GM13976 (cell line): ENCODE results near the gene DUS2.
"Not testable (repeated sequence)": the region's sequence is repeated elsewhere in the genome, so short reads cannot be mapped to it uniquely, and the experiment has no call there.

ENCODE experiments used
- DNase-seq: peaks from one replicate; pipeline ENCODE4 v3.0.0; 2012; ENCODE audit warnings: low spot score
- in situ Hi-C: fragments of 300-500 bp; cut with MboI; formaldehyde crosslinking; loops from one replicate; pipeline ENCODE4 v1.12.0; 2022; ENCODE audit warnings: low sequenced_read_pairs, mixed read lengths, inconsistent platforms; ENCODE audit not compliant: unreplicated experiment
- TF ChIP-seq, protein P1 (sequence below): IDR thresholded peaks from 2 replicates; pipeline ENCODE4 v1.5.1; 2012; ENCODE audit warnings: borderline replicate concordance, mild to moderate bottlenecking; ENCODE audit not compliant: insufficient read depth; ENCODE audit errors: extremely low read depth, missing control alignments, control extremely low read depth

DUS2 gene

DNA sequence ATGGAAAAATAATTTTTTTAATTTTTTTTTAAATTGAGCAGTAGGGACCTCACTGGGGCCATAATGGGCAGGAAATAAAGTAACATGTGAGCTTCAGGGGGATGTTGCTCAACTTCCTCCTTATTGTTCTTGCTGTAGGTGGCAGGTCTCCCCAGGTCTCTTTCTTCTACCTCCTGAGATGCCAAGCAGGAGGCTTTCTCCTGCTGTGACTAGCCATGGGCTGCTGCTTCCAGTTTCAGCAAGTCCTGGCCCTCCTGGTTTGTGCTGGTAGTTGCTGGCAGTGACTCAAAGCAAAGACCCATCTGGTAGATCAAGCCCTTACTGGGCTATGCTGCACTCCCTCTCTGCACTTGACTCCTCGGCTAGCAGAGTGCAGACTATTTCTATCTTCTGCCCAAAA is 9.6 kb upstream of the DUS2 start:
- in situ Hi-C loops = no loop called here
- DNase-seq = no peak
- TF ChIP-seq, protein P1, sequence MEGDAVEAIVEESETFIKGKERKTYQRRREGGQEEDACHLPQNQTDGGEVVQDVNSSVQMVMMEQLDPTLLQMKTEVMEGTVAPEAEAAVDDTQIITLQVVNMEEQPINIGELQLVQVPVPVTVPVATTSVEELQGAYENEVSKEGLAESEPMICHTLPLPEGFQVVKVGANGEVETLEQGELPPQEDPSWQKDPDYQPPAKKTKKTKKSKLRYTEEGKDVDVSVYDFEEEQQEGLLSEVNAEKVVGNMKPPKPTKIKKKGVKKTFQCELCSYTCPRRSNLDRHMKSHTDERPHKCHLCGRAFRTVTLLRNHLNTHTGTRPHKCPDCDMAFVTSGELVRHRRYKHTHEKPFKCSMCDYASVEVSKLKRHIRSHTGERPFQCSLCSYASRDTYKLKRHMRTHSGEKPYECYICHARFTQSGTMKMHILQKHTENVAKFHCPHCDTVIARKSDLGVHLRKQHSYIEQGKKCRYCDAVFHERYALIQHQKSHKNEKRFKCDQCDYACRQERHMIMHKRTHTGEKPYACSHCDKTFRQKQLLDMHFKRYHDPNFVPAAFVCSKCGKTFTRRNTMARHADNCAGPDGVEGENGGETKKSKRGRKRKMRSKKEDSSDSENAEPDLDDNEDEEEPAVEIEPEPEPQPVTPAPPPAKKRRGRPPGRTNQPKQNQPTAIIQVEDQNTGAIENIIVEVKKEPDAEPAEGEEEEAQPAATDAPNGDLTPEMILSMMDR = no peak

DNA sequence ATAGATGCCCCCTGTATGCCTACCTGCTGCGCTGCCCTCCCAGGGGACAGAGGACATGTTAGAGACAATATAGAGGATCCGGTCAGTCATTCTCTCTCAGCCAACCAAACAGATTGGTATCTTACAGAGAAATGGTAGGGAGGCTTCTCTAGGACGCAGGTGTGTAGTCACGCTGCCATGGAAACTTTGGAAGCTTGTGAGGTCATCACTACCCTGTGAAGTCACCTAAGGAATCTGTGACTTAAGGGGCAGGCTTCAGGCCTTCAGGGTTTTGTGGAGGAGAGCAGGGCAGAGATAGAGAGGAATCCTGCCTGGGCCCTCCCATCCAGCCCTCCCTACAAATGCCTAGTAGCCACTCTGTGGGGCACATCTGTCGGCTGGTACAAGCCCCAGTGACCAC is 7.4 kb upstream of the DUS2 start, which contains the start of gene DPEP2NB:
TSS of gene DPEP2NB (minus strand) at position 231 of the 400 bp plus-strand sequence. CDS start at position 90, 141 bp downstream.
- in situ Hi-C loops = no loop called here
- no peak for DNase-seq
- TF ChIP-seq, protein P1 = no peak

DNA sequence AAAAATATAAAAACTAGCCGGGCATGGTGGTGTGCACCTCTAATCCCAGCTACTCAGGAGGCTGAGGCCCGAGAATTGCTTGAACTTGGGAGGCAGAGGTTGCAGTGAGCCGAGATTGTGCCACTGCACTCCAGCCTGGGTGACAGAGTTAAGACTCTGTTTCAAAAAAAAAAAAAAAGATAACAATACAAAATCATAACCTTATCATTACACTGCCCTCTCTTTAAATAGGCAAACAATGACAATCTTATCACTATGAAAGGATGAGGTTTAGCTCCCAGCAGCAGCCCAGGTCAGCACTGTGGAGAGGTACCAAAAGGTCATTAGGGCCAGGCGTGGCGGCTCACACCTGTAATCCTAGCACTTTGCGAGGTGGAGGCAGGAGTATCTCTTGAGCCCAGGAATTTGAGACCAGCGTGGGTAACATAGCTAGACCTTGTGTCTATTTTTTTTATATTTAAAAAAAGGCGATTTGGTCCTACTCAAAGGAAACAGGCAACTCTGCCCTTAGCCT is 3.9 kb upstream of the DUS2 start:
- no peak for DNase-seq
- TF ChIP-seq, protein P1 = no peak
- in situ Hi-C loops = no loop called here

DNA sequence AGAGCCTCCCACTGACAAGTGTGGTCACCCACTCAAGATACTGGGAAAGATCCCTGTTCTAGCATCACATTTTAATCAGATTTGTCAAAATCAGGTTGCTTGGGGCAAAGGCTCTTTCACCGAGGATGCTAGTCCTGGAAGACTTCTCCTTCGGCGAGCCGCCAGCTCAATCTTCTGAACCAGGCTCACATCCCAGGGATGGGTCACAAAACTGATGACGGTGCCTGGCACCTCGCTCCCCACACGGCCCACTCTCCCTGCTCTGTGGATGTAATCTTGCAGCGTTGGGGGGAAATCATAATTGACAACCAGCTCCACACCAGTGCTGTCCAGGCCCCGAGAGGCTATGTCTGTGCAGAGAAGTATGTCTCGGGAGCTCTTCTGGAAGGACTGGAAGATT is 1.6 kb upstream of the DUS2 start:
- no peak for DNase-seq
- in situ Hi-C loops = no loop called here
- TF ChIP-seq, protein P1 = no peak

DNA sequence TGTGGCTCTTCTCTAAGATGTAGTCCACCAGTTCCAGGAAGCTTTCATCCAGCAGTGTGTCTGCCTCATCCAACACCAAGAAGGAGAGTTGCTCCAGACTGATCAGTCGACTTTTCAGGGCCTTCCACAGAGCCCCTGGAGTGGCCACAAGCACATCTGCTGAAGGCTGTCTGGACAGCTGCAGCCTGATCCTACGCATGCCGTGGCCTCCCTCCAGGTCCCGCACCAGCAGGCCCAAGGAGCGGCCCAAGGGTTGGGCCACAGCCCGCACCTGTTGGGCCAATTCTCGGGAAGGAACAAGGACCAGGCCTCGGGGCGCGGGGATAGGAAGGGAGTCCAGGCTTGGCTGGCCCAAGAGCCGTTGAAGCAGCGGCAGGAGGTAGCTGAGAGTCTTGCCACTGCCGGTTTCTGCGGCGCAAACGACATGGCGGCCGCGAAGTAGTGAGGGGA is 781 bp upstream of the DUS2 start:
- DNase-seq = no peak
- TF ChIP-seq, protein P1 = no peak
- in situ Hi-C loops = no loop called here

DNA sequence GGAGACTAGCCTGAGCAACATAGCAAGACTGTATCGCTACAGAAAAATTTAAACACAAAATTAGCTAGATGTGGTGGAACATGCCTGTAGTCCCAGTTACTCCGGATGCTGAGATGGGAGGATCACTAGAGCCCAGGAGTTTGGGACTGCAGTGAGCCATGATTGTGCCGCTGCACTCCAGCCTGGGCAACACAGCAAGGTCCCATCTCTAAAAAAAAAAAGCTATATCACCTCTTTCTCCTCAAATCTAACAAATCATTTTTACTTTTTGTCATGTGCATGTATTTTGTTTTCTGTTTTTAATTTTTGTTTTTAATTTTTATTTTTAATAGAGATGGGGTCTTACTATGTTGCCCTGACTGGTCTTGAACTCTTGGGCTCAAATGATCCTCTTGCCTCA is 5.9 kb downstream of the DUS2 start:
- no peak for DNase-seq
- TF ChIP-seq, protein P1 = no peak
- in situ Hi-C loops = loop anchor here (25.0 kb wide), 1 partner anchor 342 kb away; no protein-coding TSS in a partner anchor

DNA sequence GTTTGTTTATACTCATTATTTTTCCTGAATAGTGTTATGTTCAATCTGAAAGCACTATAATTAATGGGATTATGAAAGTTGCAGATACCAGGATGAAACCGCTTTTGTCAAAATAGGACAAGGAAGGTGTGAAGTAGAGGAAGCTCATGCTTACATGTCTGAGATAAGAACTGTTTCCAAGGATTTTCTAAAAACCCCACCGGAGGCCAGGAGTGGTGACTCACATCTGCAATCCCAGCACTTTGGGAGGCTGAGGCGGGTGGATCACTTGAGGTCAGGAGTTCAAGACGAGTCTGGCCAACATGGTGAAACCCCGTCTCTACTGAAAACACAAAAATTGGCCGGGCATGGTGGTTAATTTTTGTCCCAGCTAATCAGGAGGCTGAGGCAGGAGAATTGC is 7.0 kb downstream of the DUS2 start:
- in situ Hi-C loops = loop anchor here (25.0 kb wide), 1 partner anchor 343 kb away; no protein-coding TSS in a partner anchor
- DNase-seq = not testable (repeated sequence)
